HCT116 (cell line): ENCODE measurements around the gene DLX5. TPM values are rescaled to one million over a fixed set of nuclear protein-coding genes. Genes with fewer than 3 reads are reported as not detected.

ENCODE experiments used
- ATAC-seq: fragments of 200-7000 bp; cut with Tn5 transposase; 2 replicates; pipeline ENCODE4 v1.9.1; 2020; ENCODE audit warnings: mild to moderate bottlenecking, moderate library complexity
- BruUV-seq: library from RNA; stranded (reverse); fragments of 400-500 nt; replicated peaks from 2 replicates; lab custom pipeline; 2021; lab: Mats Ljungman, UMichigan
- CTCF ChIA-PET: fragments of 300-600 bp; sonication (Branson Sonifier 250); formaldehyde crosslinking; loops from one replicate; lab custom pipeline; 2021; ENCODE audit warnings: antibody characterized with exemption; lab: Charles Lee
- POLR2A ChIA-PET: fragments of 300-600, 350-600 bp; sonication (Branson Sonifier 250); formaldehyde crosslinking; loops from one replicate; lab custom pipeline; 2021; ENCODE audit warnings: antibody characterized with exemption; lab: Charles Lee
- RAD21 ChIA-PET, 2 experiments: fragments of 300-600 bp; sonication (Branson Sonifier 250); formaldehyde crosslinking; loops; one replicate each; lab custom pipeline; 2023; ENCODE audit warnings: low total read pairs in 2 of 2; ENCODE audit not compliant: uncharacterized antibody in 2 of 2, unreplicated experiment in 2 of 2, low non-redundant PET in 1 of 2; lab: Charles Lee
- DNase-seq: peaks from one replicate; pipeline ENCODE4 v3.0.0-alpha.2; 2010; ENCODE audit warnings: low read depth, low spot score
- H2AFZ ChIP-seq: fragments of 200-600 bp; shearing (Covaris generic), sonication (generic); 2 replicates; pipeline ENCODE4 v1.6.1; 2017; ENCODE audit warnings: low read depth, mixed run types, mixed read lengths, antibody characterized with exemption, low read length; ENCODE audit not compliant: poor library complexity, severe bottlenecking
- H3K27ac ChIP-seq: 2 replicates; pipeline ENCODE4 v1.5.1; 2012; ENCODE audit warnings: low read depth, low read length
- H3K27me3 ChIP-seq: fragments of 200-600 bp; sonication (generic); 2 replicates; pipeline ENCODE4 v1.6.1; 2016; ENCODE audit warnings: mixed run types, low read length, mixed read lengths; ENCODE audit not compliant: insufficient read depth
- H3K36me3 ChIP-seq, 2 experiments: fragments of 200-500 bp in 1 of 2; fragments of 200-600 bp in 1 of 2; sonication (Bioruptor generic) in 1 of 2; sonication (generic) in 1 of 2; 2 replicates each; pipeline versions ENCODE4 v1.5.1 to v1.6.1; 2014 to 2016; ENCODE audit warnings: low read length in 2 of 2, inconsistent platforms in 1 of 2, mixed read lengths in 1 of 2, mixed run types in 1 of 2; ENCODE audit not compliant: insufficient read depth in 2 of 2, control insufficient read depth in 1 of 2
- H3K4me1 ChIP-seq, 2 experiments: fragments of 200-600 bp in 1 of 2; sonication (generic) in 1 of 2; 2 replicates each; pipeline versions ENCODE4 v1.5.1 to v1.6.1; 2012 to 2017; ENCODE audit warnings: low read length in 2 of 2, inconsistent platforms in 1 of 2, mild to moderate bottlenecking in 1 of 2, mixed read lengths in 1 of 2, mixed run types in 1 of 2, moderate library complexity in 1 of 2; ENCODE audit not compliant: insufficient read depth in 2 of 2, control insufficient read depth in 1 of 2
- H3K4me2 ChIP-seq: fragments of 200-600 bp; sonication (generic); 2 replicates; pipeline ENCODE4 v1.6.1; 2017; ENCODE audit warnings: mixed run types, low read length, mixed read lengths
- H3K4me3 ChIP-seq, 2 experiments: fragments of 200-600 bp in 1 of 2; sonication (generic) in 1 of 2; replicated peaks in 1 of 2; 2 replicates each; pipeline ENCODE4 v1.5.1; 2011 to 2016; ENCODE audit warnings: low read length in 2 of 2, control low read depth in 1 of 2, low read depth in 1 of 2, mild to moderate bottlenecking in 1 of 2, mixed read lengths in 1 of 2, mixed run types in 1 of 2
- H3K79me2 ChIP-seq: fragments of 200-600 bp; sonication (generic); 2 replicates; pipeline ENCODE4 v1.6.1; 2017; ENCODE audit warnings: mild to moderate bottlenecking, mixed run types, low read length, moderate library complexity, mixed read lengths; ENCODE audit not compliant: insufficient read depth
- H3K9ac ChIP-seq: fragments of 200-600 bp; sonication (generic); 2 replicates; pipeline ENCODE4 v1.6.1; 2016; ENCODE audit warnings: low read length, mixed read lengths
- H3K9me2 ChIP-seq: fragments of 200-600 bp; sonication (generic), shearing (Covaris generic); 2 replicates; pipeline ENCODE4 v1.6.1; 2017; ENCODE audit warnings: mixed run types, mild to moderate bottlenecking, moderate library complexity; ENCODE audit not compliant: insufficient read depth
- H3K9me3 ChIP-seq, 2 experiments: fragments of 200-500 bp in 1 of 2; fragments of 200-600 bp in 1 of 2; sonication (Bioruptor generic) in 1 of 2; sonication (generic) in 1 of 2; 2 replicates each; pipeline ENCODE4 v1.6.1; 2014 to 2017; ENCODE audit warnings: low read length in 2 of 2, mixed read lengths in 2 of 2, inconsistent platforms in 1 of 2, low read depth in 1 of 2, mild to moderate bottlenecking in 1 of 2, mixed run types in 1 of 2, moderate library complexity in 1 of 2; ENCODE audit not compliant: control insufficient read depth in 1 of 2, insufficient read depth in 1 of 2
- H4K20me1 ChIP-seq: fragments of 200-600 bp; sonication (generic), shearing (Covaris generic); 2 replicates; pipeline ENCODE4 v1.6.1; 2017; ENCODE audit warnings: mixed run types, mild to moderate bottlenecking, moderate library complexity; ENCODE audit not compliant: insufficient read depth
- ATF3 ChIP-seq: IDR thresholded peaks from 2 replicates; pipeline ENCODE4 v1.6.1; 2012
- CEBPB ChIP-seq: IDR thresholded peaks from 2 replicates; pipeline ENCODE4 v1.6.1; 2012; ENCODE audit warnings: low read depth
- CTCF ChIP-seq, 3 experiments: fragments of 200-600 bp in 1 of 3; sonication (generic) in 1 of 3; IDR thresholded peaks in 2 of 3; conservative IDR thresholded peaks in 1 of 3; 2 replicates each; pipeline ENCODE4 v1.5.1; 2012 to 2017; ENCODE audit warnings: low read depth in 2 of 3, low read length in 2 of 3, antibody characterized with exemption in 1 of 3, borderline replicate concordance in 1 of 3, control low read depth in 1 of 3, mild to moderate bottlenecking in 1 of 3, mixed read lengths in 1 of 3, mixed run types in 1 of 3, moderate library complexity in 1 of 3; ENCODE audit not compliant: insufficient read depth in 1 of 3
- EGR1 ChIP-seq: IDR thresholded peaks from 2 replicates; pipeline ENCODE4 v1.6.1; 2012; ENCODE audit warnings: low read depth
- ELF1 ChIP-seq: IDR thresholded peaks from 2 replicates; pipeline ENCODE4 v1.6.1; 2012; ENCODE audit warnings: low read depth, borderline replicate concordance
- EZH2 ChIP-seq: fragments of 200-600 bp; sonication (generic); IDR thresholded peaks from 2 replicates; pipeline ENCODE4 v1.6.1; 2017; ENCODE audit warnings: antibody characterized with exemption, mixed run types
- EZH2phosphoT487 ChIP-seq: fragments of 200-600 bp; IDR thresholded peaks from 2 replicates; pipeline ENCODE4 v1.6.1; 2018; ENCODE audit warnings: antibody characterized with exemption, borderline replicate concordance
- FOSL1 ChIP-seq: IDR thresholded peaks from 2 replicates; pipeline ENCODE4 v1.6.1; 2012; ENCODE audit warnings: low read depth
- JUND ChIP-seq: IDR thresholded peaks from 2 replicates; pipeline ENCODE4 v1.6.1; 2012
- POLR2A ChIP-seq: IDR thresholded peaks from 2 replicates; pipeline ENCODE4 v1.7.0; 2011; ENCODE audit warnings: borderline replicate concordance; ENCODE audit not compliant: insufficient read depth, insufficient read length; ENCODE audit errors: extremely low read depth
- POLR2AphosphoS5 ChIP-seq: IDR thresholded peaks from 2 replicates; pipeline ENCODE4 v1.6.1; 2011; ENCODE audit warnings: mild to moderate bottlenecking, low read depth, low read length, moderate library complexity
- RAD21 ChIP-seq: IDR thresholded peaks from 2 replicates; pipeline ENCODE4 v1.6.1; 2012; ENCODE audit warnings: low read depth, mild to moderate bottlenecking
- SIN3A ChIP-seq: IDR thresholded peaks from 2 replicates; pipeline ENCODE4 v1.6.1; 2012; ENCODE audit warnings: low read depth
- SP1 ChIP-seq: IDR thresholded peaks from 2 replicates; pipeline ENCODE4 v1.6.1; 2012; ENCODE audit warnings: low read depth
- SRF ChIP-seq: IDR thresholded peaks from 2 replicates; pipeline ENCODE4 v1.6.1; 2012; ENCODE audit warnings: low read depth
- TCF7L2 ChIP-seq: IDR thresholded peaks from 2 replicates; pipeline ENCODE4 v1.7.0; 2011; ENCODE audit warnings: borderline replicate concordance, inconsistent platforms; ENCODE audit not compliant: insufficient read depth, insufficient read length; ENCODE audit errors: extremely low read depth
- YY1 ChIP-seq: IDR thresholded peaks from 2 replicates; pipeline ENCODE4 v1.6.1; 2011; ENCODE audit warnings: low read length, low read depth, moderate library complexity, mild to moderate bottlenecking; ENCODE audit not compliant: insufficient replicate concordance; ENCODE audit errors: extremely low read depth
- ZFX ChIP-seq: fragments of 450-650 bp; IDR thresholded peaks from 2 replicates; pipeline ENCODE4 v1.6.1; 2017
- ZNF274 ChIP-seq: fragments of 200-500 bp; sonication (Bioruptor generic); IDR thresholded peaks from 2 replicates; pipeline ENCODE4 v1.6.1; 2014; ENCODE audit warnings: mild to moderate bottlenecking, low read depth, low read length, inconsistent platforms
- intact Hi-C: fragments of 100-400 bp; cut with micrococcal nuclease; formaldehyde crosslinking; loops from 2 replicates; pipeline ENCODE4 v1.10.0; 2022
- total RNA-seq: library from RNA; stranded (reverse); gene quantifications from one replicate; pipeline ENCODE4 v1.2.1, GENCODE V29; 2021; ENCODE audit not compliant: unreplicated experiment
- TF ChIP-seq, protein P1 (sequence below): IDR thresholded peaks from 2 replicates; pipeline ENCODE4 v1.6.1; 2012

The DLX5 gene
- total RNA-seq, 1 experiment from 2014 or later: not detected

GRCh38 chr7:96985992-96986391, 38.6 kb downstream of the DLX5 start:
- H2AFZ ChIP-seq: no peak overlapping the region
- H3K36me3 ChIP-seq: no peaks in the 10 kb centered on the region
- intact Hi-C loops: no loop called here
- POLR2A ChIA-PET: no interaction called here
- no peak overlapping the region for H3K4me2 ChIP-seq
- no peaks in the 10 kb centered on the region for H3K4me1 ChIP-seq
- H4K20me1 ChIP-seq: no peaks in the 10 kb centered on the region
- H3K79me2 ChIP-seq: no peaks in the 10 kb centered on the region
- RAD21 ChIA-PET: no interaction called here
- no peak for ATAC-seq
- H3K27me3 ChIP-seq: peaks cover 66% of the 10 kb centered on the region
- BruUV-seq: no TSS peak
- CTCF ChIA-PET: no interaction called here
- no peak overlapping the region for H3K9ac ChIP-seq
- TF ChIP-seq YY1 (no peak), SP1 (no peak), JUND (no peak), ELF1 (no peak), FOSL1 (no peak), EGR1 (no peak), ATF3 (no peak), CEBPB (no peak), EZH2phosphoT487 (no peak), TCF7L2 (no peak), RAD21 (no peak), SIN3A (no peak), CTCF (IDR thresholded peaks at IDR 0.05 in 2 of 3, conservative IDR thresholded peaks at IDR 0.05 in 1 of 3; ENCODE audit: borderline replicate concordance in 1 of 3, insufficient read depth in 1 of 3, low read depth in 2 of 3, low read length in 2 of 3) (no peak), POLR2A (no peak), EZH2 (no peak), SRF (no peak), ZFX (no peak), ZNF274 (no peak), POLR2AphosphoS5 (no peak)
- TF ChIP-seq, protein P1, sequence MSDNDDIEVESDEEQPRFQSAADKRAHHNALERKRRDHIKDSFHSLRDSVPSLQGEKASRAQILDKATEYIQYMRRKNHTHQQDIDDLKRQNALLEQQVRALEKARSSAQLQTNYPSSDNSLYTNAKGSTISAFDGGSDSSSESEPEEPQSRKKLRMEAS: no peak
- H3K4me3 ChIP-seq: no peak overlapping the region
- H3K9me2 ChIP-seq: no peaks in the 10 kb centered on the region
- H3K27ac ChIP-seq: no peak overlapping the region
- no peak for DNase-seq
- no peaks in the 10 kb centered on the region for H3K9me3 ChIP-seq
